Measurements from ENCODE around the gene GPC3.

- no peak for TF ChIP-seq CTCF (IDR thresholded peaks at IDR 0.05)
- no peak for TF ChIP-seq POLR2A (IDR thresholded peaks at IDR 0.05)
These were observed 488.0 kb downstream of the GPC3 start for GRCh38 chrX:133497356-133497755.
